Limb (tissue), 2 donors: ENCODE data around the gene DUSP2.

Experiments used
- DNase-seq, 2 donors: peaks; one replicate each; pipeline ENCODE4 v3.0.0-alpha.2; 2016; ENCODE audit errors: extremely low spot score in 2 of 2

The DUSP2 gene

GRCh38 chr2:96103761-96104486, 41.3 kb downstream of the DUSP2 start:
- peak in 1 of 2 donors; percentile 24 for DNase-seq

- DNase-seq, result no peak
Measured at GRCh38 chr2:96103187-96103601, 42.0 kb downstream of the DUSP2 start.

- peak in 1 of 2 donors; percentile 21 for DNase-seq
Measured at GRCh38 chr2:96102596-96103186, 42.5 kb downstream of the DUSP2 start.

GRCh38 chr2:96100893-96101304, 44.3 kb downstream of the DUSP2 start:
- peak in 1 of 2 donors; percentile 14 for DNase-seq

GRCh38 chr2:96099861-96100798, 45.1 kb downstream of the DUSP2 start:
- DNase-seq, result peak in 1 of 2 donors; percentile 19

- DNase-seq, result peak in 1 of 2 donors; percentile 23
Measured at GRCh38 chr2:96098900-96099590, 46.2 kb downstream of the DUSP2 start.

- peak in 1 of 2 donors; percentile 12 for DNase-seq
Measured at GRCh38 chr2:96097951-96098823, 47.1 kb downstream of the DUSP2 start.

GRCh38 chr2:96097441-96097840, 47.8 kb downstream of the DUSP2 start:
- no peak for DNase-seq

- no peak for DNase-seq
Measured at GRCh38 chr2:96095116-96095636, 50.1 kb downstream of the DUSP2 start.

- DNase-seq, result peak in 1 of 2 donors; percentile 9
Measured at GRCh38 chr2:96093528-96093927, 51.7 kb downstream of the DUSP2 start.
